22Rv1 (cell line): ENCODE results near the gene TTC7B.

Source experiments
- H3K27ac ChIP-seq: fragments of 450-650 bp; 2 replicates; pipeline ENCODE4 v1.5.1; 2017
- CTCF ChIP-seq: fragments of 450-650 bp; IDR thresholded peaks from 2 replicates; pipeline ENCODE4 v1.5.1; 2017; ENCODE audit warnings: mild to moderate bottlenecking
- ZFX ChIP-seq: fragments of 450-650 bp; IDR thresholded peaks from 2 replicates; pipeline ENCODE4 v1.6.1; 2017; ENCODE audit warnings: antibody characterized with exemption, borderline replicate concordance

TTC7B gene

GRCh38 chr14:90645842-90646443, 170.3 kb downstream of the TTC7B start:
- no peak overlapping the region for H3K27ac ChIP-seq
- TF ChIP-seq ZFX (no peak), CTCF (no peak)

GRCh38 chr14:90644882-90645281, 171.3 kb downstream of the TTC7B start:
- no peak overlapping the region for H3K27ac ChIP-seq

DNA sequence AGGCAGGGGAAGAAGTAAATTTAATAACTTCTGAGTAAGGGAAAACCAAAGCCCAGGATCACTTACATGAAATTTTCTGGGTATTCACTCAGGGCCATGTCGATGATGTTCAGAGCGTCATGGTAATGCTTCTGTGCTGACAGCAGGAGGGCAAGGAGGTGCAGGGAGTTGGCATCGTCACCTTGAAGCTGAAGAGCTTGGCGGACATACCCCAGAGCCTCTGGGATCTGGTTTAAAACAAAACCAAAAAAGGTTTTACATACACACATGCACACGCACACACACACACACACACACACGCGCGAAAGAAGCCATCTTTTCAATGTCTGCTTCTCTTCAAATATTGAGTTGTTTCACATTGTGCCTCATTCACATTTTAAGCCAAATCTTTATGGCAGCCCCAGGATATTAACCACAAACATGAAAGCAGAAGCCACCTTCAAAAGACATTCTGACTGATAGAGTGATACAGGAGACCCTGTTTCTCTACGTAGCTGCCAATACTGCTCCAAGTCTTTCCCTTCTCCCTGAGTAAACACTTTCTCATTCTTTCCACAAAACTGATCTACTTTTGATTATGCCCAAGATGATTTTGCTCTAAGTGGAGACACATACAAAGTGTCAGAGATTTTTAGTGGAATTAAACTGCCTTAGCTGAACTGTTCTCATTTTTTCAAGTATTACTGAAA, 172.1 kb downstream of the TTC7B start:
- H3K27ac ChIP-seq = no peak overlapping the region
- TF ChIP-seq ZFX (no peak), CTCF (no peak)

More at GRCh38 chr14:90644882-90645281, 171.3 kb downstream of the TTC7B start:
- TF ChIP-seq ZFX (no peak), CTCF (no peak)

GRCh38 chr14:90642244-90642717, 173.9 kb downstream of the TTC7B start:
- H3K27ac ChIP-seq = no peak overlapping the region
- no peak for TF ChIP-seq CTCF

DNA sequence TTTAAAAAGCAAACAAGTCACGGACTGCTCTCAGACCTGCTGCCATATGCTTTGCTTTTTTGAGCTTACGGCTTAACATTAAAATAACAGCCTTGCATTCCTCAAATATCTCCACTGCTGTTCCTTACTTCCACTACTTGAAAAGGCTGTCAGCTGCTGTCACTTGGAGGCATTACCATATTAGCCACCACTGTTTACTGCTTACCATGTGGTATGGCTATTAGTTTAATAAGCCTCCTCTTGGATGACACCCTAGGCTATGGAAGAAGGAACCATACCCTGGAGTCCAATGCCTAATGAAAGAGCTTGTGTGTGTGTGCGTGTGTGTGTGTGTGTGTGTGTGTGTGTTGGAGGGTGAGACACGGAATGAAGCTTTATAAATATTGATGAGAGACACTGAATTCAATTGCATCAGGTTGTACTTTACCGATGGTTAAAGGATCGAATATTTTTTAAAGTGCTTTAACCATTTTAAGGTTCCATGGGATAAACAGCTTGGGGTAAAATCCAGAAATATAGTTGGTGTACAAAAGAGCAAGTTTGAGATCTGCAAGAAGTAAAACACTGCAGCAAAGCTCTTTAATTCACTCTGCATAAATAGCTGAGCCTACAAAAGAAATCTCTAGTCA, 174.5 kb downstream of the TTC7B start:
- TF ChIP-seq CTCF (no peak), ZFX (no peak)
- H3K27ac ChIP-seq = no peak overlapping the region

GRCh38 chr14:90641168-90641567, 175.1 kb downstream of the TTC7B start:
- no peak for TF ChIP-seq CTCF
- TF ChIP-seq ZFX = no peak
- no peak overlapping the region for H3K27ac ChIP-seq

GRCh38 chr14:90639641-90640040, 176.6 kb downstream of the TTC7B start:
- no peak for TF ChIP-seq ZFX
- no peak for TF ChIP-seq CTCF
- H3K27ac ChIP-seq = no peak overlapping the region
